ENCODE measurements around the gene ATP11A.

DNA sequence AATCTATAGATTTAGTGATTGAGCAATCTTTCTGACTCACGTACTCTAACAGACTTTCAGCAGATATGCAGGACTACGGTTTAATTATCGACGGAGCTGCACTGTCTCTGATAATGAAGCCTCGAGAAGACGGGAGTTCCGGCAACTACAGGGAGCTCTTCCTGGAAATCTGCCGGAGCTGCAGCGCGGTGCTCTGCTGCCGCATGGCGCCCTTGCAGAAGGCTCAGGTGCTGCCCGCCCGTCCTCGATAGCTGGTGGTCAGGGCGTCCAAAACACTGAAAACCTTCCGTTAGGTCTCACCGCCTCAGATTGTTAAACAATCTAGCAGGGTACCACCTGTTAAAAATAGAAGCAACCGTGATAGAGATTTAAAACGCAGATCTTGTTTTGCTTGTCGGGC is 166.0 kb downstream of the ATP11A start:
- TF ChIP-seq NR3C1 (CRISPR knock-in tag; IDR thresholded peaks at IDR 0.05) (no peak), ZNF263 (CRISPR knock-in tag; IDR thresholded peaks at IDR 0.05; ENCODE audit: borderline replicate concordance) (no peak), RFX5 (IDR thresholded peaks at IDR 0.05; ENCODE audit: low read depth, low read length) (no peak)
